Measurements from ENCODE around the gene STK16. TPM values are rescaled to one million over a fixed set of nuclear protein-coding genes. Genes with fewer than 3 reads are reported as not detected.

STK16 gene
- total RNA-seq, 1 donor, result 39.6 TPM

- no peak for DNase-seq (ENCODE audit: low read depth in 2 of 3, low spot score in 2 of 3)
These were observed 32.3 kb upstream of the STK16 start for GRCh38 chr2:219213026-219213415.

DNA sequence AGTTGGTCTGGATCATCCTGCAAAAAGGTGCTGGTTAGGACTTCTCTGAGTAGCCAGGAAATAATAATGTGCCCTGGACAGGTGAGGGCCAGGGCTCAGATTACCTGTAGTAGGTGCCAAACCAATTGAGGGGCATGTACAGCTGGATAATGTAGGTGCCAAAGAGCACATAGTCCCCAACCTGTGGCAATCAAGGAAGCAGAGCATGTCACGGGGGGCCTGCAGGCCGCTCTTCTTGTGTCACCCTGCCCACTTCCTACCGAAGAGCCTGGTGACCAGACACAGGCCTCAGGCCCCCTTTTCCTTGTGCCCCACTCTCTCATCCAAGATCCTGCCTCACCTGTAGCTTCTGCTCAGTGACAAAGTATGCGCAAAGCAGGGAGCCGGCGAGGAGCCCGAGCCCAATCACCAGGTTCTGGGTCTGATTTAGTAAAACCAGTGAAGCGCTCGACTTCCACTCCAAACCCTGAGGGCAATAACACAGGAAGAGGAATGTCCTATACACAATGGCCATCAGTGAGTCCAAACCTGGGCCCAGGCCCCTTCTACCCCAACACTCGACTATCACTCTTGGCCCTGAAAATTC lies 31.7 kb upstream of the STK16 start:
- DNase-seq (ENCODE audit: low read depth in 2 of 3, low spot score in 2 of 3), result no peak

- DNase-seq (ENCODE audit: low read depth in 2 of 3, low spot score in 2 of 3), result no peak
These were observed 31.1 kb upstream of the STK16 start for GRCh38 chr2:219214141-219214540.

DNA sequence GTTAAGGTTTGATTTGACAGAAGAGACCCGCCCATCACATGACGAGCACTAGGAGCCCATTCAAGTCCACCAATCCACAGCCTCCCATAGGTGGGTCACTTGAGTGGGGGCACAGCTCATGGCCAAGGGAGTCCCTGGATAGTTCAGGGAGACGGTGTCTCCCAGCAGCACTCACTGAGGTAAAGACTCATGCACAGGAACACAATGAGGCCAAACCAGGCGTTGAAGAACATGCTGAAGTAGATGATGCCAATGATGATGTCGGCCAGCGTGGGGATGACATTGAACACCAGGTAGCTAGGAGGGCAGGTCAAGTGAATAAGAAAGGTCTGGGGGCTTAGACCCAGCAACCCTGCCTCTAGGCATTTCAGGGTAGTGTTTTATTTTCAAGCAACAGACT lies 30.5 kb upstream of the STK16 start:
- DNase-seq (ENCODE audit: low read depth in 2 of 3, low spot score in 2 of 3), result no peak

DNA sequence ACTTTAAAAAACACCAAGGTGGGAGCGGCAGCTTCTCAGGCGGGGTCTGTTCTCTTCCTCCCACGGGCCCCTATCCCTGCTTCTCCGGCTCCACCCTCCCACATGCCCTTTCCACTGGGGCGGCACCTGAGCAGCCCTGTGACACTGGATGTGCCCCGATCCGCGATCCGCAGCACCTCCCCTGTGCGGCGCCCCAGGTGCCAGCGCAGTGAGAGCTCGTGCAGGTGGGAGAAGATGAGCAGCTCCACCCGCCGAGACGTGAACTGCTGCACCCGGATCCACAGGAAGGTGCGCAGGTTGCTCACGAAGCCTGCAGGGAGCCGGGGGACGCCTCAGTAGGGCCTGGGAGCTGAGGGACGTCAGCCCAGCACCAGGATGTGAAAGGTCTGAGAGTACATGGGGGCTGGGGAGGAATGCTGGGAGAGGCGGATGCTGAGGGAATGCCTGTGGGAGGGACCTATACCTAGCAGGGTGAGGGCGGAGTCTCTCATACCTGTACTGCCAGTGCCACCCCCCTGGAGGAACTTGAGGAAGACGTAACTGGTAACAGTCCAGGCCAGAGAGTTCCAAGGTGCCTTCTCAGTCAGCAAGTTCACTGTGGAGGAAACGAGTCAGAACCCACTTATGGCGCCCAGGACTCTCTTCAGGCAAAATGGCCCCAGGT lies 29.3 kb upstream of the STK16 start:
- DNase-seq (ENCODE audit: low read depth in 2 of 3, low spot score in 2 of 3), result no peak

GRCh38 chr2:219216535-219216915 lies 28.8 kb upstream of the STK16 start:
- no peak for DNase-seq (ENCODE audit: low read depth in 2 of 3, low spot score in 2 of 3)

DNA sequence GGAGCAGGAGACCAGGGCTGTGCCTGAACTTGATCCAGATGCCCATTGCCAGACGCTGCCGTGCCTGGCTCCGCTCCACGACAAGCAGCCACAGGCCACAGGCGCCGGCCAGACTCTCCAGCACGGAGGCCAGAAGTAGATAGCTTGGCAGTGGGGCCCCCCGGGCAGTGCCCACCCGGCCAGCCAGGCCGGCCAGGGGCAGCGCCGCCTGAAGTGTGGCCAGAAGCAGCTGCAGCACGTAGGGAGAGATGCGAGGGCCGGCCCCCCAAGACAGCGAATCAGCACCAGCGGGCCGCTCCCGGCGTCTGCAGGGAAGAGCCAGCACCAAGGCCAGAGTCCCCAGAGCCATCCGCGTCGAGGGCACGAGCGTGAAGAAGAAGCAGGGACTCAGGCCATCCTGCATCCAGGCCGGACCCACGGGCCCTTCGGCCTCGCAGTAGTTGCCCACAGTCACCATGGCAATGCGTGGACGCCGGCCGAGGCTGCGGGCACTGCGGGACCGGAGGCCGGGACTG lies 27.0 kb upstream of the STK16 start:
- DNase-seq (ENCODE audit: low read depth in 2 of 3, low spot score in 2 of 3), result peak in 2 of 3 donors; percentile 21 to 37

DNA sequence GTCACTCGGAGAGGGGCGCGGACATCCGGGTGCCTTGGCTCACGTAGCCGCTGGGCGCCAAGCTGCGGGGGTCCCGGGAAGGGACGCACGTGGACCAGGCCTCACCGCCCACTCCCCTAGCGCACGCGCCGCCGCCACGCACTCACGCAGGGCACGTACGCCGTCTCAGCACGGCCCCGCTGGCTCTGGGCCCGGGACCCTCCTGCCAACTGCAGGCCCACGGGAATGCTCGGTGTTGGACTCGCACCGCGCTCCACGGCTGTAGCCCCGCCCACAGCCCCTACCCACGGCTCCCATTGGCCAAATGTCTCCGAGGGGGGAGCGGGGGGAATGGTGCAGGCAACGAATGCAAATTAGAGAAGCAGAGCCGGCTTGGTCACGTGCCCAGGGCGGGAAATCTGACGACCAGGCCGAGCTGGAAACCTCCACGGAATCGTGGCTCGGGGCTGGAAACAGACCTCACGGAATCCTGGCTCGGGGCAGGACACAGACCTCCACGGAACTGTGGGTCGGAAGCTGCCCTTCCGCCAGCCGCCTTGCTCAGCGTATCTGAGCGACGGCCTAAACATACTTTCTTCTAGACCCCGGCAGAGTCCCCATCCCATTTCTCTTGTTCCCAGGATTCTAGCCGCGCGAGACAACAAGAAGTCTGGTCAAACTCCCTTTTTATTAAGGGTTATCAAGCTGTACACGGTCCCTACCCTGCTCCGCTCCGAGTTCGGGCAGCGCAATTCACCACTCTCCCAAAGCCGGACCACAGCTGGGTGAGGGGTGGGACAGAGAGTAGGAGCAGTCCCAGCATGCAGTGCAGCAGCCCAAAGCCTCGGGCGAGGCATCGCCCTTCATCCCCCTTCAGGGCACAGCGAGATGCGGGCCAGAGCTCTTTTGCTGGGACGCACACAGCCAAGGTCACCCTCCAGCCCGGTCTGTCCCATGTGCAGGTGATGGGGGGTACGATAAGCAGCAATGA lies 26.3 kb upstream of the STK16 start, which contains the start of gene ABCB6:
Gene ABCB6, minus strand, starts transcription at position 227 of the 970 bp plus-strand sequence. CDS start 285 bp downstream, outside the sequence.
- peak; percentile 59 to 91 (median 87) for DNase-seq (ENCODE audit: low read depth in 2 of 3, low spot score in 2 of 3)

GRCh38 chr2:219219784-219220532 lies 25.3 kb upstream of the STK16 start:
- no peak for DNase-seq (ENCODE audit: low read depth in 2 of 3, low spot score in 2 of 3)

DNA sequence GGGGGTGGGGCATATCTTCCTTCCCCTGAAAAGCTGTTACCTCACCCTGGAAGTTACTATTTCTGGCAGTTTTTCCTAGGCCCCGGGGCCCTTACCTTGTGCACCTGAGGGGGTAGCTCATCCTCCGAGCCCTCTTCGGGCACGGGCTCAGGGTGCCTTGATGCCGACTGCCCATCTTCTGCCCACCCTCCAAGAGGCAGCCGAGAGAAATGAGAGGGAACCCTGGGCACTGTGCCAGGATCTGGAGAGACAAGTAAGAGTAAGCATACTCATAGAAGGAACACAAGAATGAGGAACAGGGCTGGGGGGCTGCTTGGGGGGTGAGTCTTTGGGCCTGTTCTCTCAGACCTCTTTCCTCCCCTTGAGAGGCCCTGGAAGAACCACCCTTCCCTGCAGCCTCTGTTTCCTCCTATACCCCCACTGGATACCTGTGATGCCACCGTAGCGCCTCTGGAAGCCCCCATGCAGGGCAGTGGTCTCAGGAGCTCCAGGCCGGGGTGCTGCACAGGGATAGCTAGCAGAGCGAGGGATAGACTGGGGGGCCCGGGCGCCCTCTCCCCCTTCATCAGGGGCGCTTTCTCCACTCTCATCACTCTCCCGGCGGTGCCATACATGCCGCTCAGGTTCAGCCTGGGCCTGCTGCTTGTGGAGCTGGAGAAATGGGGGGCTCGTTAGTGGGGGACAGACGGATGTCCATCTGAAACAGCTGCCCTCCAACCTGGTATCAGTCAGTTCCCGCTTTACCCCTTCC lies 24.5 kb upstream of the STK16 start:
- DNase-seq (ENCODE audit: low read depth in 2 of 3, low spot score in 2 of 3), result no peak

DNA sequence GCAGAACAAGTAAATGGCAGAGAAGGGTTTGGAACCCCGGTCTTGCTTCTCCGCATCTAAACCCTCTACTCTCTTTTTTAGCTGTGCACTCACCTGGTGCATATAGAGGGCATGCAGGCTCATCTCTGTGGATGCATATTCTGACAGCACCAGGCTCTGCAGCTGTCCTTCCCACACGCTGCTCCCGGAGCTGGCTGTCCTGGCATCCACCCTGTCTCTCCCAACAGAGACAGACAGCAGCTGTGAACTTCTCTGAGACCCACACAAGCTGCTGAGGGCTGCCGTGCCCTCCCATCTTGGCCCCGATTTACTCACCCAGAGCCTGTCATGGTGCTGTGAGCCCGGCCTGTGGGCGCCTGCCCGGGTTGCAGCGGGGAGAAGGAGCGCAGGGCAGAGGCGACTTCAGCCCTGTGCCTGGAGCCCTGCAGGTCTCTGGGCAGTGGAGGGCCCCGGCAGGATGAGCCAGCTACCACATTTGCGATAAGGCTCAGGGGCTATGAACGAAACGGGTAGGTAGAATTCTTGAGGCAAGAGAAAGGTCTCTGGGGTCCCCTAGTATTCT lies 23.2 kb upstream of the STK16 start:
- DNase-seq (ENCODE audit: low read depth in 2 of 3, low spot score in 2 of 3), result no peak

DNA sequence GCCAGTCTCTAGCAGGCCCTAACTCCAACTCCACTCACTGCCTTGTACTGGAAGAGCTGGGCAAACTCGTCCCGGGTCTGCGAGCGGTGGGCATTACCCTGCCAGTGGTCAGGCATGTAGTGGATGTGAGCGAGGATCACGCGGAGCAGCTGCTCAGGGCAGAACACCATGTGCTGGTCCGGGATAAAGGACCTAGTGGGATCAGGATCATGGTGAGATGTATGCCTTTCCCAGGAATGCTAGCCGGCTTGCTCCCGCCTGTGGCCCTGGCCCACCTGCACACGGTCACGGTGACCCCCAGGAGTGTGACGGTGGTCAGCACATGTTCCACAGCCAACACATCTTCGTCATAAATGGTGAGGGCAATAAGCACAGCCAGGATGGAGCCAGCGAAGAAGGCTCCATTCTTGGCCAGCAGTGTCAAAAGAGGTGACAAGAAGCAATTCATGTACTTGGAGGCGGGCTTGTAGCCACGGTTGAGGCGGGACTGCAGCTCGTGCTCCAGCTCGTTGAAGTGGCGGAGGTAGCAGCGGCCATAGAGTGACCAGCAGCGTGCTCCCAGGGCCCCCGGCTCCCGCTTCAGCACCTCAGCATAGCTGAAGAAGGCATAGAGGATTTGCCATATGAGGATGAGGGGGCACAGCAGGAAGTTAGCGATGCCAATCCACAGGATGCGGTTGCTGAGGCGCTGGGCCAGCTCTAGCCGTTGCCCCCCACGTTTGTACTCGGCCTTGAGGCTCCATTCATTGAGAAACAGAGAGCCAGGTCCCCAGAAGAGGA lies 21.3 kb upstream of the STK16 start:
- DNase-seq (ENCODE audit: low read depth in 2 of 3, low spot score in 2 of 3), result no peak

DNA sequence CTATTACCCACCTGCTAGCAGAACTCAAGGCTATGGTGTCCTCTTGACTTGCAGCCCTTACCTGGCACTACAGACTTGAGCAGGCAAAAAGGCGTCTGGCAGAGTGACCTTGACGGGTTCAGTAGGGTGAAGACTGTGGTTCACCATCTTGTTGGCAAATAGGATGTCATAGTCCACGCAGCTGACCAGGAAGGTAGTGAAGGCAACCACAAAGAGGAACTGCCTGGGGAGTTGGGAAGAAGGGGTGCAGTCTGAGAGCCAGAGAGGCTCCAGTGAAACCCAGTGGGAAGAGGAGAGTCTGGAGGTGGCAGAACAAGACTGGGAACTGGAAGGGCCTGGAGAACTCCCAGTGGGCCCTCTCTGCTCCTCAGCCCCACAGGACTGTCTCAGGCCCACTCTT lies 19.9 kb upstream of the STK16 start:
- DNase-seq (ENCODE audit: low read depth in 2 of 3, low spot score in 2 of 3), result no peak

DNA sequence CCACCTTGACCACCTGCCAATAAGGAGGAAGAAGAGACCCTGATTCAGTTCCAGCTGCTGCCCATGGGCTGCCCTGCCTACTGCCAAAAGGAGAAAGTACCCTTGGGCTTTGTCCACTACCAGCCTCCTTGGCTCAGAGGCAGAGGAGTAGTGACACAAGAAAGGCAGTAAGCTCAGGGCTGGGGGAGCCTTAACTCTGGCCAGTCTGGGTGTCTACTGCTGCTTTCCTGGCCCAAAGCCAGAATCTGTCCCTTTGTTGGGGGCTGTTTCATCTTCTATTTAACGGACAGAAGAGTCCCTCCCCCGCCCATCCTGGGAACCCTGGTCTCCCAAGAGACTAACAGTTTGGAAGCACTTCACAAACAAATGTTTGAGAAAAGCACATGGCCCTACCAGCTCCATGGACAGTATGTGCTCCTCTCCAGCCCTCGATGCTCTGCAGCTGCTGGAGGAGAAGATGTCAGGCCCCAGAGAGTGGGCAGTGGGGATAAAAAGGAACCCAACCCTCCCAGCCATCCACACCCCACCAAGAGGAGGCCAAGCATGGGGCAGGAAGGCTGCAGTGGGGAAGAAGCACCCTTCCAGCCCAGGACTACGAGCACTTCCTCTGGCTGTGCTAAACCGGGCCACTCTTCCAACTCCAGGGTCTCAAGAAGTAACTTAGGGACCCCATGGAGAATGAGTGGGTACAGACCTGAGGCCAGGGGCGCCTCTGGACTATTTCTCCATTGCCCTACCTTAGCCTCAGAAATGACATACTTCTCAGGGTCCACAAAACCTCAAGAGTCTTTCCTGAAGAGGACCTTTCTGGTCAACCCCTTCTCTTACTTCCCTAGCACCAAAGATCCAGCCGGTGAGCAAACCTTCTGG lies 17.0 kb upstream of the STK16 start:
- no peak for DNase-seq (ENCODE audit: low read depth in 2 of 3, low spot score in 2 of 3)

- DNase-seq (ENCODE audit: low read depth in 2 of 3, low spot score in 2 of 3), result no peak
These were observed 16.4 kb upstream of the STK16 start for GRCh38 chr2:219228911-219229304.

DNA sequence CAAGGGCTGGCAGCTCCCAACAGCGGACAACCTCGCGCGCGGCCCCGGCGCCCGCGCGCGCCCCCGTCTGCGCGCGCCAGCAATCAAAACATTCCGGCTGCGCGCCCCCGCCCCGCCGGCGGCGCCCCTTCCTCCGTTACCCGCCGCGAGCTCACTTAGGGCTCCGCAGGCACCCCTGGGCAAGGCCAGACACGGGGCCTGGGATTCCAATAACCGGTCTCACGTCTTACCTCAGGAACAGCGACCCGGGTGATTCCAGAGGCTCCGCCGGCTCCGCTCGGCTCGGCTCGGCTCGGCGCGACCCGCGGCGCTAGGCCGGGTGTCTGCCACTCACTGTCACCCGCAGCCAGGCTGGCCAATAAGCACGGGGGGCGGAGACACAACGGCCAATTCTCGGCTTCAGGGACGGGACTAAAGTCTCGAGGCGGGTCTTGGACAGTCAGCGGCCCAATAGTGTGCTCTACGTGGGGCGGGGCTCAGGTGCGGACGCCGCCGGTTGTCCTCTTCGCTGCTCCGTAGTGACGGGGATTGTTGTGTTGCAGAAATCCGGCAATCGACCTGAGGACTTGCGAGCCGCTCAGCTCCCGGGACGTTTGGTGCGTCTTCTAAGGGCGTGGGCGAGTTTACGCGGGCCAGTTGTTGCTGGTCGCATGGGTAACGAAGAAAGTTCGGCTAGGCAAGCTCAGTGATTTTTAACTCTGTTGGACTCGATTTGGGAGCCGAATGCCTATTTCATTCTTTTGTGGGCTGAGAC lies 15.8 kb upstream of the STK16 start, which contains the start of the genes ANKZF1 and ATG9A:
Gene ANKZF1, plus strand, starts transcription at position 502 of the 754 bp plus-strand sequence. CDS start 452 bp downstream, outside the sequence.
Gene ATG9A, minus strand, starts transcription at position 332 of the 754 bp plus-strand sequence. CDS start 1,612 bp downstream, outside the sequence.
- DNase-seq (ENCODE audit: low read depth in 2 of 3, low spot score in 2 of 3), result peak; percentile 86 to 99 (median 98)
